NOMO-1 treated with dmso at 0.1 percent for 144 hours (cell line): ENCODE data around the gene MIS18A.
"Not testable (repeated sequence)": the region's sequence is repeated elsewhere in the genome, so short reads cannot be mapped to it uniquely, and the experiment has no call there.

Experiments
- DNase-seq: peaks from one replicate; lab custom pipeline; 2025; ENCODE audit not compliant: unreplicated experiment; lab: John Stamatoyannopoulos, UW

The MIS18A gene

GRCh38 chr21:32306021-32306780, 27.4 kb upstream of the MIS18A start:
- DNase-seq = no peak

- no peak for DNase-seq
Observed at GRCh38 chr21:32304998-32305397, 26.1 kb upstream of the MIS18A start.

DNA sequence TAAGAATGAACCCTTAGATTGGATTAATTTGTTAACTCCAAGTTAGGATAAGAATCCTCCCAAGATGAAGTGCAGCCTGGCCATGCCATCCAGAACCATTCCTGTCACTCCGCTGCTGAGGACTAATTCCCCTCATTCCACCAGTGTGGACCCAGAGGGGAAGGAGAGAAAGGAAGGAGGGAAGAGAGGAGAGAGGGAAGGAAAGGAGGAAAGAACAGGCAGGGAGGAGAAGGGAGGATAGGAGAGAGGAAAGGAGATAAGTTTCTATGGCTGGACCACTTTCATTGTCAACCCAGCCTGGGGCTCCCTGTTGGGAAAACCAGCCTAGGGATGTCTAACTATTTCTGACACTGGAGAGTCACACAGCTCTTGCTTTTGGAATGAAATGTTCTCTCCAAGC, 24.5 kb upstream of the MIS18A start:
- DNase-seq = no peak

- DNase-seq = no peak
Observed at GRCh38 chr21:32302560-32302959, 23.7 kb upstream of the MIS18A start.

DNA sequence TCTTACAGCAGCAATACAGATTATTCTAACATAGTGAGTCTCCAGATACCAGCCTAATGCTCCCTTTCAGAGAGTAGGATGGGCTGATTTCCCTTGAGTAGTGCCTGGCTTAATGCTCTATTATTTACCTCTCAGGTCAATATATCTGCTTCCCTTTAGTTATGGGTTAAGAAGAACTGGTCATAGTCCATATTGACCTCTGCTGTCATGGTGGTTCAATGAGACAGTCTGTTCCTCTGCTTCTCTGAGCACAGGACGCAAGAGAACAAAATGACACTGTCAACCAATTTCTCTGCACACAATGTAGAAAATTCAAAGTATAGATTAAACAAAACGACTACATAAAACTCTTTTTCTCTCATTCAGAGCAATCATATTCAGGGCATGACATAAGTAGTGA, 22.7 kb upstream of the MIS18A start:
- no peak for DNase-seq

DNA sequence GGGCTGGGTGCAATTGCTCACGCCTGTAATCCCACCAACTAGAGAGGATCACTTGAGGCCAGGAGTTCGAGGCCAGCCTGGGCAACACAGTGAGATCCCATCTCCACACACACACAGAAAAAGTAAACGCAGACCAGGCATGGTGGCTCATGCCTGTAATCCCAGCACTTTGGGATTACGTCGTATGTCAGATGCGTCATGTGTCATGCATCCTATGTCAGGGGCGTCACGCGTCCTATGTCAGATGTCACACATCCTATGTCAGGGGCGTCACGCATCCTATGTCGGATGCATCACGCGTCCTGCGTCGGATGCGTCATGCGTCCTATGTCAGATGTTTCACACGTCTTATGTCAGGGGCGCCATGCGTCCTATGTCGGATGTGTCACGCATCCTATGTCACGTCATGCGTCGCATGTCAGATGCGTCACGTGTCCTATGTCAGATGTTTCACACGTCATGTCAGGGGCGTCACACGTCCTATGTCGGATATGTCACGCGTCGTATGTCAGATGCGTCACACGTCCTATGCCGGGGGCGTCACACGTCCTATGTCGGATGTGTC, 21.4 kb upstream of the MIS18A start:
- DNase-seq = no peak

- no peak for DNase-seq
Observed at GRCh38 chr21:32299695-32300094, 20.8 kb upstream of the MIS18A start.

DNA sequence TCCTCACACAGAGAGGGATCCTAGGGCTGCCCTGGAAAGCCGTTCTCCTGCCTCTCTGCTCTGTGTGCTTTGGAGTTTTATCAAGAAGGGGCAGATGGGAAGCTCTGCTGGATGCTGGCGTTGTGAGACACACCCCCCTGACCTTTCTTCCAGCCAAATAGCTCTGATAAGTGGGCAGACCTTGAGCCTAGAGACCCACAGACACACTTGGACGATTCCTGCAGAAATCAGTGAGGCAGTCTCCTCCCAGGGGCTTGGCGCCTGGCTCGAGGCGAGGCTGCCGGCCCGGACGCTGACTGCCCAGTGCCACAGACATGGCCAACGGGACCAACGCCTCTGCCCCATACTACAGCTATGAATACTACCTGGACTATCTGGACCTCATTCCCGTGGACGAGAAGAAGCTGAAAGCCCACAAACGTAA, 19.8 kb upstream of the MIS18A start, which contains the start of gene MRAP:
Gene MRAP (plus strand): TSS at position 198 of the 424 bp plus-strand sequence. CDS start 117 bp downstream, at position 315.
- DNase-seq = no peak

- no peak for DNase-seq
Observed at GRCh38 chr21:32298148-32298559, 19.3 kb upstream of the MIS18A start.

DNA sequence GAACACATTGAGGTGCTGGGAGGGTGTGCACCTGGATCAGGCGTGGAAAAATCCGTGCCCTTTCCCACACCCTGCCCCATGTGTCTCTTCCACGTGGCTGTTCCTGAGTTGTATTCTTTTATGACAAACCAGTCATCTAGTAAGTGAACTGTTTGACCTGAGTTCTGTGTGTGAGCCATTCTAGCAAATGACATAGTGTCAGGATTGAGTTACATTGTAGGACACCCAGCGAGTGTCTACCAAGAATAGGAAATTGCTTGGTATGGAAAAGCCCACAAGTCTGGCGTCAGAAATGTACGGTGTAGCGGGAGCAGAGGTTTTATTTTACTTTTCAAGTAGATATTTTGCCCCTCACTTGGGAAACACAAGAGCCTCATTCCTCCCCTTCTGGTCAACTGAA, 18.6 kb upstream of the MIS18A start:
- no peak for DNase-seq

GRCh38 chr21:32285476-32285875, 6.6 kb upstream of the MIS18A start:
- DNase-seq = no peak

DNA sequence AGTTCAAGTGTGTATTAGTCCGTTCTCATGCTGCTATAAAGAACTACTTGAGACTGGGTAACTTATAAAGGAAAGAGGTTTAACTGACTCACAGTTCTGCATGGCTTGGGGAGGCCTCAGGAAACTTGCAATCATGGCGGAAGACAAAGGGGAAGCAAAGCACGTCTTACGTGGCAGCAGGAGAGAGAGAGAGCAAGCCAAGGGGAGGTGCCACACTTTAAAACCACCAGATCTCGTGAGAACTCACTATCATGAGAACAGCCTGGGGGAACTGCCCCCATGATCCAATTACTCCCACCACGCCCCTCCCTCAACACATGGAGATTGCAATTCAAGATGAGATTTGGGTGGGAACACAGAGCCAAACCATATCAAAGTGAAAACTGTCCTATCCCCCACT, 4.1 kb upstream of the MIS18A start:
- no peak for DNase-seq

DNA sequence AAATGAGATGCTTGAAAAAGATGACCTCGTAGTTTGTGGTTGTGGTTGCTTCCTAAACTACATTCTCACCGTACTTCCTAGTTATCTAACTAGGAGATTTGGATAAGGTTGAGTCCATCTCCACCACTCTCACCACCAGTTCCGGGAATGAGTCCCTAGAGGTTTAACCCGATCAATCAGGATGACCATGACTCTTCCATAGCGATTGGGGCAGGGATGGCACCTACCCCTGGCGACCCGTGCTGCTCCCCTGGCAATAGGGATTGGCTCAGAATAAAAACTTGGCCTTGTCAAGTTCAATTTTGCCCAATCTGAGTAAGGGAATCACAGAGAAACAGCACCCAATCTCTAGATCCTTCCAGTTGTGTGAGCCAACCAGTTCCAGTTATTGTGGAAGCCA, 2.7 kb upstream of the MIS18A start:
- DNase-seq = no peak

DNA sequence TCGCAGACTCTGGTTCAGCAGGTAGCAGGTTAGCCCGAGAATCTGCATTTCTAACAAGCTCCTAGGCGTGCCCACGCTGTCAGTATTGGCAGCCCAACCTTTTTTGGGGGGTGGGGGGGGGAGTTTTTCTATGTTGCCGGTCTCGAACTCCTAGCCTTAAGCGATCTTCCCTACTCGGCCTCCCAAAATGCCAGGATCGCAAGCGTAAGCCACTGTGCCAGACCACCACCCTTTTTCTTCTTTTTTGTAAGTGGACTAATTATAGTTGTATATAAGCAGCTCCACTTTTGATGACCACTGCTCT, 480 bp upstream of the MIS18A start:
- DNase-seq = no peak

DNA sequence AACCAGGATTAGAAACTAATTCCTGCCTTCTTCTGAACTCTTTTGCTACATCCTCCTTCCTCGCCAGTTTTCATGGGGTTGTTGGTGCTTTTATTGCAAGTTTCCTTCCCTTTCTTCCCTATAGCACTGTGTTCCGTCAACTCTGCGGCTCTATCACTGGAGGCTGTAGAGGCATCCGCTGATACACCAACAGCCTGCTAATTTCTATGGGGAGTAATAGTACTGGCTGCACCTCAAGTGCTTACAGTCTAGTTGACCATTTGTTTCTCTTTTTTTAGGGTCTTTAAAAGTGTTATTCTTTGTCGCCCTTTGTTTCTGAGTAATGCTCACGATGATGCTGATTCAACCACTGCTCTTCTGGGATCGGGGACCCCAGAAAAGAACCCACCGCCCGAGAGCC, 746 bp downstream of the MIS18A start:
- DNase-seq = peak; percentile 13

GRCh38 chr21:32276671-32277070, 2.2 kb downstream of the MIS18A start:
- DNase-seq = no peak

GRCh38 chr21:32270748-32271147, 8.1 kb downstream of the MIS18A start:
- no peak for DNase-seq

- DNase-seq = not testable (repeated sequence)
Observed at GRCh38 chr21:32265321-32265720, 13.5 kb downstream of the MIS18A start.

DNA sequence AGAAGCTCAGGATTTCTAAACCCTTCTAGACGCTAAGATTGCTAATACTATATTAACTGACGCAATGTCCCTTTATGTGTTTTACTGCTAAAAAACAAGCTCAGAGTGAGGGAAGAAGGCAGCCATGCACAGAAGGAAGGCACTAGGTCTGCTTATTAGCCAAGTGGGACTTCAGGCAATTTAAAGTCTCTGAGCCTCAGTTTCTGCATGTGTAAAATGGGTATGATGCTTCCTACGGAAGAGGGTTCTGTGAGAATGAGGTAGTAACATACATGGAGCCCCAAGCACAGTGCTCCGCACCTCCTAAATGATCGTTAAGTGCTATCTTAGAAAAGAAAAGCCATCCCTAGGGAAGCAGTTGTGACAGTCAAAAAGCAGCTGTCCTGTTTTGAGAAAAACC, 16.9 kb downstream of the MIS18A start:
- DNase-seq = no peak

GRCh38 chr21:32260130-32260529, 18.7 kb downstream of the MIS18A start:
- no peak for DNase-seq

GRCh38 chr21:32258786-32259048, 20.1 kb downstream of the MIS18A start:
- not testable (repeated sequence) for DNase-seq

DNA sequence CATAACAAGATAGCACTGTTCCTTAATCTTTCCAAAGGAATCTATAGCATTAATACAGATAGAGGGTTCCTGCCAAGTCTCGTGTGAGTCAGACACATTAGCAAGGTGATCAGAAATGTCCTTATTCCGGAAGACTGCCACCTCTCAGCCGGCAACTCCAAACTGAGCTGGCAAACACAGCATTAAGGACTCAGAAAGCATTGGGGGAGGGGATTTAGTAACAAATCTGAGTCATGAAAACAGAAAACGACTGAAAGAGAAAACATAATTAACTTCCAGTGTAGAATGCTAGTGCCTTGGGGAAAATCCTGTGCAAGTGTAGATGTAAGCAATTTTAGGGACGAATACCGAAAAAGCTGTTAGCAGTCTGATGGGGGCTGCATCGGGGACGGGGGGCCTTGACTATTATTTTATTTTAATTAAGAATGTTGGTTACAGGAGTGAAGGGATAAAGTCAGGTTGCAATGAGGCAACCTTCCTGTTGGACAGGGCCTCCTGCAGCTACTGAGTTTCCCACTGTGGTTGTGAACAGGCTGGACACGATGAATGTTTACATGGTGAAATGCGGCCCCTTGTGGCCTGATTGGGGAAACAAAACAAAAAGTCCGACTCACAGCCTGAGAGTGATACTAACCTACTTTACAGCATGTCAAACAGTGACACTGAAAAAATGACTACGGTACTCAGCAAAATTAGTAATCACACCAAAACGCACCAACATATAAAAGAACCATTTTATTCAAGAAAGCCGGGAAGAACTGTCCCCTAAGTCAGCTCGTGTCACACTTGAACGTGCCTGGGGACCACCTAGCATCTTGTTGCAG, 20.7 kb downstream of the MIS18A start:
- DNase-seq = no peak
